ENCODE measurements around the gene PPM1L.

GRCh38 chr3:160709477-160710182, 46.4 kb upstream of the PPM1L start:
- TF ChIP-seq CTCF (conservative IDR thresholded peaks at IDR 0.05; ENCODE audit: low read depth, low read length), result no peak
- TF ChIP-seq EZH2 (IDR thresholded peaks at IDR 0.05; ENCODE audit: borderline replicate concordance, low read depth, low read length, poor library complexity, severe bottlenecking), result no peak
